Activated B cell treated with CpG ODN at 0.5 μM for 24 hours (primary cell): Measurements from ENCODE around the gene PCGF2. TPM values are rescaled to one million over a fixed set of nuclear protein-coding genes. Genes with fewer than 3 reads are reported as not detected.

Experiments
- ATAC-seq: fragments of 200-7000 bp; cut with Tn5 transposase; one replicate; pipeline ENCODE4 v1.10.0; 2021; ENCODE audit warnings: low read depth, mild to moderate bottlenecking, moderate library complexity
- CTCF ChIA-PET: fragments of 350-600 bp; sonication (Branson Sonifier 250); formaldehyde crosslinking; loops from one replicate; lab custom pipeline; 2021; ENCODE audit warnings: antibody characterized with exemption; lab: Charles Lee
- POLR2A ChIA-PET: fragments of 350-600 bp; sonication (Branson Sonifier 250); formaldehyde crosslinking; loops from one replicate; lab custom pipeline; 2021; ENCODE audit warnings: antibody characterized with exemption; lab: Charles Lee
- DNase-seq: peaks from one replicate; pipeline ENCODE4 v3.0.0; 2022
- H3K27ac Mint-ChIP-seq: one replicate; pipeline ENCODE4 v1.8.0; 2020; ENCODE audit warnings: mixed read lengths
- H3K27me3 Mint-ChIP-seq: one replicate; pipeline ENCODE4 v1.8.0; 2021; ENCODE audit warnings: mixed read lengths
- H3K36me3 Mint-ChIP-seq: one replicate; pipeline ENCODE4 v1.8.0; 2021; ENCODE audit warnings: low read depth, mixed read lengths
- H3K4me1 Mint-ChIP-seq: one replicate; pipeline ENCODE4 v1.8.0; 2021; ENCODE audit warnings: mixed read lengths
- H3K4me3 Mint-ChIP-seq: one replicate; pipeline ENCODE4 v1.8.0; 2020; ENCODE audit warnings: mild to moderate bottlenecking, mixed read lengths
- H3K9me3 Mint-ChIP-seq: one replicate; pipeline ENCODE4 v1.8.0; 2020; ENCODE audit warnings: mixed read lengths
- intact Hi-C: fragments of 100-400 bp; cut with micrococcal nuclease; formaldehyde crosslinking; loops from one replicate; pipeline ENCODE4 v1.15.1; 2024
- total RNA-seq: library from RNA; stranded (reverse); gene quantifications from 2 replicates; pipeline ENCODE4 v1.2.3, GENCODE V29; 2022
- TF ChIP-seq, protein P1 (sequence below): fragments of 200-600 bp; IDR thresholded peaks from one replicate; pipeline ENCODE4 v1.8.0; 2022; ENCODE audit warnings: antibody characterized with exemption, mild to moderate bottlenecking

PCGF2 gene
- total RNA-seq, 1 donor from 2014 or later: not detected

DNA sequence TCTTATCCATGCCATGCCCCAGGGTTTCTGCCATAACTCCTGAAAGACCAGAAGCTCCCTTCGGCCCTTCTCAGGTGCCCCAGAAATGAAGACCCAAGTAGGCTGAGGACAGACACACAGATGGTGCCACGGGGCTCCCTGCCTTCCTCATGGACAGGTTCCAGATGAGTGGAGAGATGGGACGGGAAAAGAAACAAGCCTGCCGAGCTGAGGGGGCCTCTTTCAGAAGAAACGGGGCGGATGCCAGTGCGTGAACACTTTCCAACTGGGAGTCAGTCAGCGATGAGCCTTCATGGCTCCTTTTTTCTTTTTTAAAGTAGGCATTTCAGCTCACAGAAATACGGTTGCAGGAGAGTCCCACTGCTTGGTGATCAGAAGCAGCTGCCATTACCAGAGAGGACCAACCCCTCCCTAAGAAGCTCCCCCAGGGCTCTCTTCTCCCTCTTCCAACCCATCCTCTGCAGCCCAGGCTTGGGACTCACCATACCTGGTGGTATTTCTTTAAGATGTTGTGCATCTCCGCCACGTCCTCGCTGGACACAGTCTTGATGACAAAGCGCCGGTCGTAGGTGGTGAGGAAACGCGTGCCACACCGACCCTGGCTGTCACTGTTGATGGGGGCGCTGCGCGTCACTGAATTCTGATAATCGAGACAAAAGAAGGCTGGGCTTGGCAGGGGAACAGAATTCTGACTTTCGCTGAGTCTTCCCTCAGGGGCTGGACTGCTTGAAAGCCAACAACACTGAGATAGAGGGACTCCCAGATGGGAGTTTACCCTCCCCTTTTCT is 32.0 kb upstream of the PCGF2 start:
- no peak overlapping the region for H3K4me3 Mint-ChIP-seq
- H3K27me3 Mint-ChIP-seq: no peaks in the 10 kb centered on the region
- no peaks in the 10 kb centered on the region for H3K4me1 Mint-ChIP-seq
- CTCF ChIA-PET: interaction anchor here (1.4 kb wide), 1 partner anchor 45 kb away, joined by 3 read pairs; no protein-coding TSS in a partner anchor
- ATAC-seq: no peak
- H3K36me3 Mint-ChIP-seq: peaks cover 85% of the 10 kb centered on the region
- TF ChIP-seq, protein P1, sequence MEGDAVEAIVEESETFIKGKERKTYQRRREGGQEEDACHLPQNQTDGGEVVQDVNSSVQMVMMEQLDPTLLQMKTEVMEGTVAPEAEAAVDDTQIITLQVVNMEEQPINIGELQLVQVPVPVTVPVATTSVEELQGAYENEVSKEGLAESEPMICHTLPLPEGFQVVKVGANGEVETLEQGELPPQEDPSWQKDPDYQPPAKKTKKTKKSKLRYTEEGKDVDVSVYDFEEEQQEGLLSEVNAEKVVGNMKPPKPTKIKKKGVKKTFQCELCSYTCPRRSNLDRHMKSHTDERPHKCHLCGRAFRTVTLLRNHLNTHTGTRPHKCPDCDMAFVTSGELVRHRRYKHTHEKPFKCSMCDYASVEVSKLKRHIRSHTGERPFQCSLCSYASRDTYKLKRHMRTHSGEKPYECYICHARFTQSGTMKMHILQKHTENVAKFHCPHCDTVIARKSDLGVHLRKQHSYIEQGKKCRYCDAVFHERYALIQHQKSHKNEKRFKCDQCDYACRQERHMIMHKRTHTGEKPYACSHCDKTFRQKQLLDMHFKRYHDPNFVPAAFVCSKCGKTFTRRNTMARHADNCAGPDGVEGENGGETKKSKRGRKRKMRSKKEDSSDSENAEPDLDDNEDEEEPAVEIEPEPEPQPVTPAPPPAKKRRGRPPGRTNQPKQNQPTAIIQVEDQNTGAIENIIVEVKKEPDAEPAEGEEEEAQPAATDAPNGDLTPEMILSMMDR: no peak
- POLR2A ChIA-PET: no interaction called here
- no peak overlapping the region for H3K27ac Mint-ChIP-seq
- intact Hi-C loops: no loop called here
- no peaks in the 10 kb centered on the region for H3K9me3 Mint-ChIP-seq
- no peak for DNase-seq

DNA sequence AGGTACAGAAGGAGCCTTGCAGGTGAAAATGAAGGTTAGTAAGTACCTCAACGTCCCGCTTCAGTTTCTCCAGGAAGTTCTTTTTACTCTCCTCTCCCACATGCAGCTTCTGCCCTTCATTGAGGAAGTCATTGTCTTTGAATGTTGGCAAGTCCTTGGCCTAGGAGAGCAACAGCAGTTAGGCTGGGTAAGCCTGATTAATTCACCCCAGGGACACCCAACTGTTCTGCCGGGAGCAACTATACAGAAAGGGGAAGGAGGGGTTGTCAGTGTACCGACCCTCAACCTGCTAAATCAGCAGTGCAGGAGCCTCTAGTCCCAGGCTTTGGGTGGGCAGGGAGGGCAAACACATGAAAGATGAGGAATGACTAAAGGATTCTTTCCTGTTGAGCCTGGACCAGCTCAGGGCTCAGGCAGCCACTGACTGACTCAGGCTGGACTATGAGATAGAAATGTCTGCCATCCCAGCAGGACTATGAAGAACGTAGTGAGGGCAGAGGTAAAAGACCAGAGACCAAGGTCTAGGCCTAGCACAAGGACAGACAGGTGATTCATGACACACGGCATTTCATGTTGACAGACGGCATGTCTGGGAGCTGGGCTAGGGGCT is 29.6 kb upstream of the PCGF2 start:
- peaks cover 89% of the 10 kb centered on the region for H3K36me3 Mint-ChIP-seq
- DNase-seq: no peak
- no peaks in the 10 kb centered on the region for H3K27me3 Mint-ChIP-seq
- CTCF ChIA-PET: no interaction called here
- H3K4me3 Mint-ChIP-seq: no peak overlapping the region
- TF ChIP-seq, protein P1: no peak
- H3K27ac Mint-ChIP-seq: no peak overlapping the region
- ATAC-seq: no peak
- H3K4me1 Mint-ChIP-seq: no peaks in the 10 kb centered on the region
- POLR2A ChIA-PET: no interaction called here
- intact Hi-C loops: no loop called here
- no peaks in the 10 kb centered on the region for H3K9me3 Mint-ChIP-seq

DNA sequence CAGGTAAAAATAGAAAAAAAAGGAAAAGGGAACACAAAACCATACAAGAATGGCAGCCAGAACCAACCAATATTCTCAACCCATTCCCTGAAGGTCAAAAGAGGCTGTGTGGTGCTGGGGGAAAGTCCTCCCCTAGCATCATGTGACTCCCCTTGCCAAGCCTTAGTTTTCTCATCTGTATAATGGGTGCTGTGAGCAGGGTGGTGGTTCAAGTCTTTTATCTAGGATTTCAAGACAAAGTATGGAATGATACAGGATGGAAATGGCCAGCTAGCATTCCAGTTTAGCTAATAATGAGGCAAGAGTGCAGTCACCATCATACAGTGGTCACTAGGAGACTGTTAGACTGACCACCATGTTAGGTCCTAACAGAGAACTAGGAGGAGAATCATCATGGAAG is 25.1 kb upstream of the PCGF2 start:
- H3K9me3 Mint-ChIP-seq: no peaks in the 10 kb centered on the region
- H3K4me3 Mint-ChIP-seq: no peak overlapping the region
- CTCF ChIA-PET: no interaction called here
- H3K36me3 Mint-ChIP-seq: peaks cover 87% of the 10 kb centered on the region
- H3K4me1 Mint-ChIP-seq: no peaks in the 10 kb centered on the region
- no peaks in the 10 kb centered on the region for H3K27me3 Mint-ChIP-seq
- no peak overlapping the region for H3K27ac Mint-ChIP-seq
- DNase-seq (no peak), ATAC-seq (no peak)
- intact Hi-C loops: no loop called here
- TF ChIP-seq, protein P1: no peak
- POLR2A ChIA-PET: no interaction called here

DNA sequence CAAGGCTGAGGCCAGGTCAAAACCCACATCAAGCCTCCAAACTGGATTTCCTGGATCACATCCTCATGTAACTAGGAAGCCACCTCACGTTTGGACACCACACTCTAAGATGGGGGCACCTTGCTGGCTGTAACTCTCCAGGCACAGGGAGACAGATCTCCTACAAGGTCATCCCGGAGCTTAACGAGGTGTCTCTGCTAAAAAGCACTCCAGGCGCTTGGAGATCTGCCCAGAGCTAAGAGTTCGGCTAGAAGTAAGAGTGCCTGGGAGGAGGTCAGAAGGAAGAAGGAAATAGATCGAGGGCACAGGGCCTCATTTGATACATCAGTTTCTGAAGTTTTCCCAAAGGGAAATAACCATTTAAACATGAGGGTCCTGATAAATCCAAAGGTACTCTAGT is 20.3 kb upstream of the PCGF2 start:
- ATAC-seq (no peak), DNase-seq (no peak)
- H3K27ac Mint-ChIP-seq: no peak overlapping the region
- peaks cover 96% of the 10 kb centered on the region for H3K36me3 Mint-ChIP-seq
- intact Hi-C loops: no loop called here
- no peaks in the 10 kb centered on the region for H3K27me3 Mint-ChIP-seq
- no peaks in the 10 kb centered on the region for H3K9me3 Mint-ChIP-seq
- no peaks in the 10 kb centered on the region for H3K4me1 Mint-ChIP-seq
- H3K4me3 Mint-ChIP-seq: no peak overlapping the region
- ChIA-PET POLR2A (interaction anchor here (0.6 kb wide), 1 partner anchor 1230 kb away, joined by 3 read pairs; no protein-coding TSS in a partner anchor), CTCF (no interaction called here)
- TF ChIP-seq, protein P1: no peak

DNA sequence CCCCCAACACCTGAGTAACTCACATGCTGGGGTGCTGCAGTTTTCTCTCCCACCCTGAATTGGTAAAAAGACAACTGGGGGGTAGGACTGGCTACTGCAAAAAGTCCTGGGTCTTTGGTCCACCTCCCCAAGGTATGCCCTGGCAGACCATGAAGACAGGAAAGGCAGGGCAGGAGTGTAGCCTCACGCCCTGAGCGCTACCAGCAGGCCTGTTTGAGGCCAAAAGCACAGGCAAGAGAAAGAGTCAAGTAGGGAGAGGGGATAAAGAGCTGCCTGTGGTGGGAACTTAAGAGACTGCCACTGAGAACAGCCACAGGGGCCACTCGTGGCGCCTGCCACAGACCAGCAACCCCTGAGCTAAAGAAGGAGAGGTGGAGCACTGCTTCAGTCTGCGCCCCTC is 18.2 kb upstream of the PCGF2 start:
- intact Hi-C loops: no loop called here
- ChIA-PET POLR2A (no interaction called here), CTCF (no interaction called here)
- Mint-ChIP-seq H3K4me1 (no peaks in the 10 kb centered on the region), H3K9me3 (no peaks in the 10 kb centered on the region), H3K4me3 (no peak overlapping the region), H3K27me3 (no peaks in the 10 kb centered on the region), H3K36me3 (peaks cover 96% of the 10 kb centered on the region), H3K27ac (no peak overlapping the region)
- DNase-seq (no peak), ATAC-seq (no peak)
- TF ChIP-seq, protein P1: no peak
